Measurements from ENCODE around the gene GPATCH1. TPM values are rescaled to one million over a fixed set of nuclear protein-coding genes. Genes with fewer than 3 reads are reported as not detected.
A peak's percentile ranks its signal among the peaks of the same experiment; 100 is the strongest.

Gene GPATCH1
- total and polyA plus RNA-seq, 9 of the 15 experiments (the other 6 are each of a cell fraction or from before 2014, with no cell fraction given) = 3.7 to 9.7 (median 7.7) TPM

DNA sequence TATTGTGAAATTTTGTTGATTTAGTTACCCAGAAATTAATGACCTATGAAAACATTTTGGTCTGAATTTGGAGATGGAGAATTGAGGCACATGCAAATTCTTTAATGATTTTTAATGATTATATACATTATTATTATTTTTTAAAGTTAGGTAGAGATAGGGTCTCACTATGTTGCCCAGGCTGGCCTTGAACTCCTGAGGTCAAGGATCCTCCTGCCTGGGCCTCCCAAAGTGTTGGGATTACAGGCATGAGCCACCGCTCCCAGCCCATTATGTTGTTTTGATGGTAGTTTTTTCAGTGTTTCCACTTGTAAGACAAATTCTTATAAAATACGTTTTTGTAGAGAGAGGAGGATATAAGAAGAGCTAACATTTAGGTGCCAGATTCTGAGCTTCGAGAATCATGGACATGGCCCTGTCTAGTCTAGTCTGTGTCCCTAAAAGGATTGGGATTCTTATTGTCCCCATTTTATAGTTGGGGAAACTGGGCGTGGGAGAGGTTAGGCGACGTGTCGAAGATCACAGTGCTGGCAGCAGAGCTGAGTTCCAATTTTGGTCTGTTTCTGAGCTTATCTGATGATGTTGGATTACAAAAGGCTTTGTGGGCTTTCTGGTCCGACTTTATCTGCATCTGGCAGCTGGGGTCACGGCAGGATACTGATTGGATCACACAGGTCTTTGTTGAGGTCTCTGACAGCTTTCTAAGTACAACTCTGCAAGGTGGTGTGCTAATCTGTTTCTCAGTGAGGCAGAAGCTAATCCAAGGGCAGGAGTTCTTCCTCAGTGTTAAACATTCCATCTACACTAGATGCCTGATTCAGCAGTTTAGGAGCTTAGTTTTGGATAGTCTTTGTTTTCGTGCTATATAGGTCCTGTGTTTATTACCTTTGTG is 43.5 kb downstream of the GPATCH1 start (continued):
- TF ChIP-seq RBBP5 (IDR thresholded peaks at IDR 0.05; ENCODE audit: borderline replicate concordance, insufficient read depth, low read length, poor library complexity, severe bottlenecking) = peak; percentile 56
- TF ChIP-seq SRSF7 (optimal IDR thresholded peaks at IDR 0.05; ENCODE audit: low read depth, low read length) = no peak
- TF ChIP-seq KLF10 (CRISPR knock-in tag; IDR thresholded peaks at IDR 0.05) = no peak
- peak; percentile 96 for TF ChIP-seq SMARCA5 (IDR thresholded peaks at IDR 0.05)
- TF ChIP-seq, protein P1, sequence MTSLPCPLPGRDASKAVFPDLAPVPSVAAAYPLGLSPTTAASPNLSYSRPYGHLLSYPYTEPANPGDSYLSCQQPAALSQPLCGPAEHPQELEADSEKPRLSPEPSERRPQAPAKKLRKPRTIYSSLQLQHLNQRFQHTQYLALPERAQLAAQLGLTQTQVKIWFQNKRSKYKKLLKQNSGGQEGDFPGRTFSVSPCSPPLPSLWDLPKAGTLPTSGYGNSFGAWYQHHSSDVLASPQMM (CRISPR knock-in tag; IDR thresholded peaks at IDR 0.05) = no peak
- no peak for TF ChIP-seq PCBP1 (IDR thresholded peaks at IDR 0.05; ENCODE audit: low read depth, low read length, poor library complexity, severe bottlenecking)
- TF ChIP-seq ATF2 (CRISPR knock-in tag; IDR thresholded peaks at IDR 0.05) = no peak
- TF ChIP-seq HNRNPLL (IDR thresholded peaks at IDR 0.05; ENCODE audit: low read depth, low read length, poor library complexity, severe bottlenecking) = no peak
- TF ChIP-seq ZC3H11A (IDR thresholded peaks at IDR 0.05; ENCODE audit: low read depth, low read length) = 0 out of 2 replicates have a peak, but pooled peaks have one; percentile 32
- peak; percentile 72; the same call in 1 of the 2 replicates for TF ChIP-seq KHSRP (IDR thresholded peaks at IDR 0.05)
- TF ChIP-seq, protein P2, sequence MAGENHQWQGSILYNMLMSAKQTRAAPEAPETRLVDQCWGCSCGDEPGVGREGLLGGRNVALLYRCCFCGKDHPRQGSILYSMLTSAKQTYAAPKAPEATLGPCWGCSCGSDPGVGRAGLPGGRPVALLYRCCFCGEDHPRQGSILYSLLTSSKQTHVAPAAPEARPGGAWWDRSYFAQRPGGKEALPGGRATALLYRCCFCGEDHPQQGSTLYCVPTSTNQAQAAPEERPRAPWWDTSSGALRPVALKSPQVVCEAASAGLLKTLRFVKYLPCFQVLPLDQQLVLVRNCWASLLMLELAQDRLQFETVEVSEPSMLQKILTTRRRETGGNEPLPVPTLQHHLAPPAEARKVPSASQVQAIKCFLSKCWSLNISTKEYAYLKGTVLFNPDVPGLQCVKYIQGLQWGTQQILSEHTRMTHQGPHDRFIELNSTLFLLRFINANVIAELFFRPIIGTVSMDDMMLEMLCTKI (IDR thresholded peaks at IDR 0.05; ENCODE audit: partially characterized antibody) = no peak
- peak; percentile 61; the same call in 1 of the 2 replicates for TF ChIP-seq ETV1 (tag; conservative IDR thresholded peaks at IDR 0.05; ENCODE audit: low read depth)
- no peak; the same call in 1 of the 2 replicates for TF ChIP-seq TARDBP (IDR thresholded peaks at IDR 0.05)
- TF ChIP-seq, protein P3, sequence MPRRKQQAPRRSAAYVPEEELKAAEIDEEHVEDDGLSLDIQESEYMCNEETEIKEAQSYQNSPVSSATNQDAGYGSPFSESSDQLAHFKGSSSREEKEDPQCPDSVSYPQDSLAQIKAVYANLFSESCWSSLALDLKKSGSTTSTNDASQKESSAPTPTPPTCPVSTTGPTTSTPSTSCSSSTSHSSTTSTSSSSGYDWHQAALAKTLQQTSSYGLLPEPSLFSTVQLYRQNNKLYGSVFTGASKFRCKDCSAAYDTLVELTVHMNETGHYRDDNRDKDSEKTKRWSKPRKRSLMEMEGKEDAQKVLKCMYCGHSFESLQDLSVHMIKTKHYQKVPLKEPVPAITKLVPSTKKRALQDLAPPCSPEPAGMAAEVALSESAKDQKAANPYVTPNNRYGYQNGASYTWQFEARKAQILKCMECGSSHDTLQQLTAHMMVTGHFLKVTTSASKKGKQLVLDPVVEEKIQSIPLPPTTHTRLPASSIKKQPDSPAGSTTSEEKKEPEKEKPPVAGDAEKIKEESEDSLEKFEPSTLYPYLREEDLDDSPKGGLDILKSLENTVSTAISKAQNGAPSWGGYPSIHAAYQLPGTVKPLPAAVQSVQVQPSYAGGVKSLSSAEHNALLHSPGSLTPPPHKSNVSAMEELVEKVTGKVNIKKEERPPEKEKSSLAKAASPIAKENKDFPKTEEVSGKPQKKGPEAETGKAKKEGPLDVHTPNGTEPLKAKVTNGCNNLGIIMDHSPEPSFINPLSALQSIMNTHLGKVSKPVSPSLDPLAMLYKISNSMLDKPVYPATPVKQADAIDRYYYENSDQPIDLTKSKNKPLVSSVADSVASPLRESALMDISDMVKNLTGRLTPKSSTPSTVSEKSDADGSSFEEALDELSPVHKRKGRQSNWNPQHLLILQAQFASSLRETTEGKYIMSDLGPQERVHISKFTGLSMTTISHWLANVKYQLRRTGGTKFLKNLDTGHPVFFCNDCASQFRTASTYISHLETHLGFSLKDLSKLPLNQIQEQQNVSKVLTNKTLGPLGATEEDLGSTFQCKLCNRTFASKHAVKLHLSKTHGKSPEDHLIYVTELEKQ (CRISPR knock-in tag; IDR thresholded peaks at IDR 0.05) = no peak
- TF ChIP-seq, protein P4, sequence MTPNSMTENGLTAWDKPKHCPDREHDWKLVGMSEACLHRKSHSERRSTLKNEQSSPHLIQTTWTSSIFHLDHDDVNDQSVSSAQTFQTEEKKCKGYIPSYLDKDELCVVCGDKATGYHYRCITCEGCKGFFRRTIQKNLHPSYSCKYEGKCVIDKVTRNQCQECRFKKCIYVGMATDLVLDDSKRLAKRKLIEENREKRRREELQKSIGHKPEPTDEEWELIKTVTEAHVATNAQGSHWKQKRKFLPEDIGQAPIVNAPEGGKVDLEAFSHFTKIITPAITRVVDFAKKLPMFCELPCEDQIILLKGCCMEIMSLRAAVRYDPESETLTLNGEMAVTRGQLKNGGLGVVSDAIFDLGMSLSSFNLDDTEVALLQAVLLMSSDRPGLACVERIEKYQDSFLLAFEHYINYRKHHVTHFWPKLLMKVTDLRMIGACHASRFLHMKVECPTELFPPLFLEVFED (CRISPR knock-in tag; conservative IDR thresholded peaks at IDR 0.05) = no peak
- no peak for TF ChIP-seq ARHGAP35 (IDR thresholded peaks at IDR 0.05; ENCODE audit: partially characterized antibody)
- TF ChIP-seq ETV5 (CRISPR knock-in tag; IDR thresholded peaks at IDR 0.05; ENCODE audit: low read depth) = no peak
- TF ChIP-seq NCOA2 (IDR thresholded peaks at IDR 0.05; ENCODE audit: partially characterized antibody in 2 of 2) = no peak

Data from K562 (cell line).